ENCODE measurements around the gene VWA5A.

- TF ChIP-seq CTCF (IDR thresholded peaks at IDR 0.05; ENCODE audit: low read depth, low read length) (no peak), EZH2phosphoT487 (IDR thresholded peaks at IDR 0.05; ENCODE audit: low read depth) (no peak)
Measured at GRCh38 chr11:124114942-124115781, at the start of gene VWA5A.

Data from OCI-LY3 (cell line).